HCT116 (cell line): ENCODE measurements around the gene MYF5.

ENCODE experiments used
- EZH2phosphoT487 ChIP-seq: fragments of 200-600 bp; IDR thresholded peaks from 2 replicates; pipeline ENCODE4 v1.6.1; 2018; ENCODE audit warnings: antibody characterized with exemption, borderline replicate concordance
- RAD21 ChIP-seq: IDR thresholded peaks from 2 replicates; pipeline ENCODE4 v1.6.1; 2012; ENCODE audit warnings: low read depth, mild to moderate bottlenecking
- TF ChIP-seq, protein P1 (sequence below), 3 experiments: fragments of 200-600 bp in 1 of 3; sonication (generic) in 1 of 3; IDR thresholded peaks in 2 of 3; conservative IDR thresholded peaks in 1 of 3; 2 replicates each; pipeline ENCODE4 v1.5.1; 2012 to 2017; ENCODE audit warnings: low read depth in 2 of 3, low read length in 2 of 3, antibody characterized with exemption in 1 of 3, borderline replicate concordance in 1 of 3, control low read depth in 1 of 3, mild to moderate bottlenecking in 1 of 3, mixed read lengths in 1 of 3, mixed run types in 1 of 3, moderate library complexity in 1 of 3; ENCODE audit not compliant: insufficient read depth in 1 of 3
- TF ChIP-seq, protein P2 (sequence below): IDR thresholded peaks from 2 replicates; pipeline ENCODE4 v1.6.1; 2012

DNA sequence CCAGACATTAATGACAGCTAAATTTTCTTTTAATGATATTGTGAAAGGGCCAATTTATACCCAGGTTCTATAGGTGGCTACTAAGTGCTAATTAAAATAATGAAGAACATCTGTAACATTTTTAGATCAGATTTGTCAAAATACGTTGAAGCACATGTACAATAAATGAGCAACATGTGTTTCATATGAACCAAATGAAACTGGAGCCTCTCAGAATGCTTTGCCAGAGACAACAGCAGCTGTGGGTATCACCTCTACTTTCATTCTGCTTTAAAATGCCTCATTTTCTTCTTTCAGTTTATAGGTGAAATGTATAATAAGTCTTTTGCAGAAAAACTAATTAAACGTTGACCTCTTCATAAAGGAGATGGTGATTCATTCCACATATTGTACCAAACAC, 35.4 kb upstream of the MYF5 start:
- TF ChIP-seq EZH2phosphoT487, result no peak
- TF ChIP-seq, protein P1, sequence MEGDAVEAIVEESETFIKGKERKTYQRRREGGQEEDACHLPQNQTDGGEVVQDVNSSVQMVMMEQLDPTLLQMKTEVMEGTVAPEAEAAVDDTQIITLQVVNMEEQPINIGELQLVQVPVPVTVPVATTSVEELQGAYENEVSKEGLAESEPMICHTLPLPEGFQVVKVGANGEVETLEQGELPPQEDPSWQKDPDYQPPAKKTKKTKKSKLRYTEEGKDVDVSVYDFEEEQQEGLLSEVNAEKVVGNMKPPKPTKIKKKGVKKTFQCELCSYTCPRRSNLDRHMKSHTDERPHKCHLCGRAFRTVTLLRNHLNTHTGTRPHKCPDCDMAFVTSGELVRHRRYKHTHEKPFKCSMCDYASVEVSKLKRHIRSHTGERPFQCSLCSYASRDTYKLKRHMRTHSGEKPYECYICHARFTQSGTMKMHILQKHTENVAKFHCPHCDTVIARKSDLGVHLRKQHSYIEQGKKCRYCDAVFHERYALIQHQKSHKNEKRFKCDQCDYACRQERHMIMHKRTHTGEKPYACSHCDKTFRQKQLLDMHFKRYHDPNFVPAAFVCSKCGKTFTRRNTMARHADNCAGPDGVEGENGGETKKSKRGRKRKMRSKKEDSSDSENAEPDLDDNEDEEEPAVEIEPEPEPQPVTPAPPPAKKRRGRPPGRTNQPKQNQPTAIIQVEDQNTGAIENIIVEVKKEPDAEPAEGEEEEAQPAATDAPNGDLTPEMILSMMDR (IDR thresholded peaks at IDR 0.05 in 2 of 3, conservative IDR thresholded peaks at IDR 0.05 in 1 of 3; ENCODE audit: borderline replicate concordance in 1 of 3, insufficient read depth in 1 of 3, low read depth in 2 of 3, low read length in 2 of 3), result no peak
- no peak for TF ChIP-seq RAD21
- TF ChIP-seq, protein P2, sequence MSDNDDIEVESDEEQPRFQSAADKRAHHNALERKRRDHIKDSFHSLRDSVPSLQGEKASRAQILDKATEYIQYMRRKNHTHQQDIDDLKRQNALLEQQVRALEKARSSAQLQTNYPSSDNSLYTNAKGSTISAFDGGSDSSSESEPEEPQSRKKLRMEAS, result no peak
